ENCODE data around the gene CENPL.
"Not testable (repeated sequence)": the region's sequence is repeated elsewhere in the genome, so short reads cannot be mapped to it uniquely, and the experiment has no call there.

The CENPL gene

DNA sequence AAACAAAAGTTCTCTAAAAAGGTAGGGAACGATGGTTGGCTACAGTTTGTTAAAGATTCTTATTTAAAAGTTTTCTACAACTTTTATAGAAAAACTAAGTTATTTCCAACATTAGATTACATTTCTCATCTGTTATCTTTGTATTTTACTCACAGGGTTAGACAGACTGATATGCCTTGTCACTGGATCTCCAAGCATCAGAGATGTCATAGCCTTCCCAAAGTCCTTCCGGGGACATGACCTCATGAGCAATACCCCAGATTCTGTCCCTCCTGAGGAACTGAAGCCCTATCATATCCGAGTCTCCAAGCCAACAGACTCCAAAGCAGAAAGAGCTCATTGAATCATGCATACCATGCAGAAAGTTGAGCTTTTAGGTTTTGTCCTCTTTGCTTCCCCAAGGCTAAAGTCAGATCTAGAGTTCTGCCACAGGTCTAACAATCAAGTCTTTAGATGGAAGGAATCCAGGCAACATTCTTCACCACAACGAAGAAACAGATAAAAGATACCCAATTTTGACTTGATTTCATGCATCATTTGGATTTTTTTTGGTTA is 32.8 kb upstream of the CENPL start:
- DNase-seq (ENCODE audit: low spot score) = no peak

DNA sequence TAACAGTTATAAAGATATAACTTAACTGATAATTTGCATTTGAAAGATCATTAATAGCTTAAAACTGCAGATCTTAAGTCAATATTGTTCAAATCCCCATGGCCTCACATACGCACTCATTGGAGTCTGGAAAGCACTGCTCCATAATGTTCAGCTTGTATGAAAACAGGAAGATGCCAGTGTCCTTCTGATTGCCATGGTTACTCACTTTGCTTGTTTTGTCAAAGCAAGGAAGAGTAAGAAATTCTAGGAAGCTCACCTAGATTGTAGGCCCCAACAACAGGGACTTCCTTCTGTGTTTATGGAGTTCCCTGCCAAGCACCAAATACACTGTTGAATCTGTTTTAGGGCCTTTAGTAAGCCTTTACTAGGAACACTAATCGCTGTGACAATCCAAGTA is 32.2 kb upstream of the CENPL start:
- no peak for DNase-seq (ENCODE audit: low spot score)

DNA sequence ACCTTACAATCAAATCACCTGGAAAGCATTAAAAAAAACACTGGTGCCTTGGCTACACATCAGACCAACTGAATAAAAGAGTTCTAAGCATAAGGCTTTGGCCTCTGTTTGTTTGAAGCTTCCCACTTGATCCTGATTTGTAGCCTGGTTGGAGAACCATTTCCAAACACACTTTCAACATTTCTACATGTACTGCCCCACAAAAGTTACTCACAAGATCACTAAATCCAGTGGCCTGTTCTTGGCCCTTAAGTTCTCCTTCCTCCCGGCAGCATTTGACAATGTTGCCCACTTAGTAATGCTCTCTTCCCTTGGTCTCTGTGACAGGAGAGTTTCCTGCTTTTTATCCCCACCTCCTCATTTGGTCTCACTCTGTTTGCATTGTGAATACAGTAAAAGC is 31.3 kb upstream of the CENPL start:
- no peak for DNase-seq (ENCODE audit: low spot score)

DNA sequence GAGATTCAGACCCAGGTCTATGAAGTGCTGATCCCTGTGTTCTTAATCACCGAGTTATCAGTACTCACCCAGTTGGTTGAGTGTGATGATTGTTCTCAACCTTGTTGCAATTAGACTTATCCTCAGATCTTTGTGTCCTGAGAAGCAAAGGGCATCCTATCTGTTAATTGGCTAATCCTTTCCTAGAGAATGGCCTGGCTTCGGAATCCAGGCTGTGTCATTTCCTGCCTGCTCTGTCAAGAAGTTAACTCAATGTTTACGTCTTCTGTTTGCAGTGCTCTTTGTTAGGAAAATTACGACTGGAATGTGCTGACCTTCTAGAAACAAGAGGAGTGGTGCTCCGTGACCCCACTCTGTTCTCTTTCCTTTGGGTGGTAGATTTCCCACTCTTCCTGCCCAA is 28.4 kb upstream of the CENPL start:
- no peak for DNase-seq (ENCODE audit: low spot score)

DNA sequence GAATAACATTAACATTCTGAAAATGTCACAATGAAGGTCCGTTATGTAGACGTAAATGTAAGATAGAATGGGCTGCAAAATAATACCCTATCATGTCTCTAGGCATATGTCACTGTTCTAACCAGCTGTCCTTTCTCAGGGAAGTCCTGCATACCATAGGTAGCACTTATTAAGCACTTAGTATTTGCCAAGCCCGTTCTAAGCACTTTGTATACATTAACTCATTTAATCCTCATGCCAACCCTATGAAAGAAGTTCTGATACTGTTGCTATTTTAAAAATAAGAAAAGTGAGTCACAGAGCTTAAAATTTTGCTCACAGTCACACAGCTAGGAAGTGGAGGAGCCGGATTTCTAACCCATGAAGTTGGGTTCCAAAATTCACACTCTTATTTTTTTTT is 27.4 kb upstream of the CENPL start:
- no peak for DNase-seq (ENCODE audit: low spot score)

DNA sequence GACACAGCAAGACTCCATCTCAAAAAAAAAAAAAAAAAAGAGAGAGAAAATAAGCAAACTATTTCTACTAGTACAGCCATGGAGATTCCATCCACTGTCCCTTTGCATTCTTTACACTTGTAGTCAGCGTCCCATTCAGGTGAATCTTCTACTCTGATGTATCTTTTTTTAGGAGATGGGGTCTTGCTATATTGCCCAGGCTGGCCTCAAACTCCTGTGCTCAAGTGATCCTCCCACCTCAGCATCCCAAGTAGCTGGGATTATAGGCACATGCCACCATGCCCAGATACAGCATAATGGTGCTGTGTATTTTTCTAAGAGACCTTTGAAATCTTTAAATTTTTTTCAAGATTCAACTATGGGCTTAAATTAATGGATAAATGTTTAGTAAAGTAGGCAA is 8.1 kb upstream of the CENPL start:
- no peak for DNase-seq (ENCODE audit: low spot score)

DNA sequence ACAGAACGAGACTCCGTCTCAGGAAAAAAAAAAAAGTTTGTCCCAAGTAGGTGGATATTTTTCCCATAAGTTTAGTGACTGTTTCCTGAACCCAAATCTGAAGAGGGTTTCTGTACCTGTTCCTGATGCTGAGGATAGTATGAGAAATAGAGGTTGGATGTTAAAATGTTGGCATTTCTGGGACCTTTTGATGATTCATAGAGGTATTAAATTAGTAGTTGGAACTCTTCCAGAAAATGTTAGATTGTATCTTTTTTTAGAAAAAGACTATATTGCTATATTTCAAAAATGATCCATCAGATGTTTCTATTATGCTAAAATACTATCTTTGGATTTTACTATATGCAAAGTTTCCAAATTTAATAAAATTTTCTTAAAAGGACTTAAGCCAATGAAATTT is 2.9 kb upstream of the CENPL start:
- DNase-seq (ENCODE audit: low spot score) = no peak

DNA sequence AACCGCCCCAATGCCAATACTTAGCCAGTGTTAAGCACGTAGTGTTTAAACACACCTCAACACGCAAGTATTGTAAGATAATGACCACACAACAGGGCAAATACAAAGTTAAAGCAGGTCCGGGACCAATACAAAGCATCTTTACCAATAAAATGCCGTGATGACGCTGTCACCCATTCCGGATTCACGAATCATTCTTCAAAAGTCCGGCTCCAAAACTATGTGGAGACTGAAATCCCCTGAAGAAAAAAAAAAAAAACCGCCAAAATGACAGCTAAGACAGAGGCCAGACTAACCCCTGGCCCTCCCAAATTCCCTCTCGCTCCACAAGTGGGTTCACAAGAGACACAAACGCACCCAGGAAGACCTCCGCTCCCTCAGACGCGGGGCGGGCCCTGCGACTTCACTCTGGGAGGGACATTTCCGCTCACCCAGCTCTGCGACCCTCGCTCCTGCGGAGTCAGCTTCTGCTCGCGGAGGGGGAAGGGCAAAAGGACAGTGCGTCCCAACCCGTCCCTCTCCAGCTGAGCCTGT is 835 bp downstream of the CENPL start:
- DNase-seq (ENCODE audit: low spot score) = no peak

DNA sequence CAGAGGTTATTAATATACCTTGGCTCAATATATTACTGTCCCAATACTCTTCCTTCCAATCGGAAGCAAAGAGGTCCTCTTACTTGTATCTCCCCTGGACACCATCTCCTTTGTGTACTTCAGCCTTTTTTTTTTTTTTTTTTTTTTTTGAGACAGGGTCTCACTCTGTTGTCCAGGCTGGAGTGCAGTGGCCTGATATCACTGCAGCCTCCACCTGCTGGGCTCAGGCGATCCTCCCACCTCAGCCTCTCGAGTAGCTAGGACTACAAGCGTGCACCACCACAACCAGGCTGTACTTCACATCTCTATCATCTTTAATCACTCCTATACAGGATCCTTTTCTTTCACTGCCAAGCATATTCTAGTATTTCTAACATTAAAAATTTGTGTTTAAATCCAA is 3.0 kb downstream of the CENPL start:
- no peak for DNase-seq (ENCODE audit: low spot score)

DNA sequence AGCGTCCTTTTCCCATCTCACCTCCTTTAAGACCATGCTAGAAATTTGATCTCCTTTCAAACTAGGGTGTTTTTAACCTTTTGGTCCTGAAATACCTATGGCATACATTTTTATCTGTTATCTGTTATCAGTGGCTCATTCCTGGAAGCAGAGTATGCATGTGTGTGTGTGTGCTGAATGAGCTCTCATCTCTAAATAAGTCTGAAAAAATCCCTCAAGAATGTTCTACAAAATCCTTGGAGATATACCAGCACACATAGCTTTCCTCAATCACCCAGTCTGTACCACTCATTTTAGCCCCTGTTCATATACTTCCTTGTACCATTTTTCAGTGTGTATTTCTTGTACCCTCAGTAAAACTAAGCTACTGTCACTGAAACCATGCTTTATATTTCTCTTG is 6.2 kb downstream of the CENPL start:
- no peak for DNase-seq (ENCODE audit: low spot score)

DNA sequence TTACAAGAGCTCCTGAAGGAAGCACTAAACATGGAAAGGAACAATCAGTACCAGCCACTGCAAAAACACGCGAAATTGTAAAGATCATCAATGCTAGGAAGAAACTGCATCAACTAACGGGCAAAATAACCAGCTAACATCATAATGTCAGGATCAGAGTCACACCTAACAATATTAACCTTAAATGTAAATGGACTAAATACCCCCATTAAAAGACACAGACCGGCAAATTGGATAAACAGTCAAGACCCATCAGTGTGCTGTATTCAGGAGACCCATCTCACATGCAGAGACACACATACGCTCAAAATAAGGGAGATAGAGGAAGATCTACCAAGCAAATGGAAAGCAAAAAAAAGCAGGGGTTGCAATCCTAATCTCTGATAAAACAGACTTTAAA is 11.0 kb downstream of the CENPL start:
- DNase-seq (ENCODE audit: low spot score) = not testable (repeated sequence)

DNA sequence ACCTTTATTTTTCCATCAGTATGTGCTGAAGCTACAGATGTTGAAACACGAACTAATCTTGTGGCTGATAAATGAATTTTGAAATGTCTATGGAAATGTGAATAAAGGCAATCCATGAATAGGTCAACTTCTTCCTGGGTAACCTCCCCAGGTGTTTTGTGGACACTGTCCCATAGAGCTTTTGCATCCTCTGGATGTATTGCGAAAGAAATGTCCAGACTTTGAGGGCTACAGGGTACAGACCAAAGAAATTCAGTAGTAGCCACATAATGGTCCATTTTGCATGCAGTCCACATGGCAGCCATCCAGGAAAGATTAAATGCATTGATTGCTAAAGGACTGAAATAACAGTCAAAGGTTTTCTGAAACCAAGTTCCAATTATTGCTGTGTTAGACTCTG is 21.7 kb downstream of the CENPL start:
- DNase-seq (ENCODE audit: low spot score) = no peak

DNA sequence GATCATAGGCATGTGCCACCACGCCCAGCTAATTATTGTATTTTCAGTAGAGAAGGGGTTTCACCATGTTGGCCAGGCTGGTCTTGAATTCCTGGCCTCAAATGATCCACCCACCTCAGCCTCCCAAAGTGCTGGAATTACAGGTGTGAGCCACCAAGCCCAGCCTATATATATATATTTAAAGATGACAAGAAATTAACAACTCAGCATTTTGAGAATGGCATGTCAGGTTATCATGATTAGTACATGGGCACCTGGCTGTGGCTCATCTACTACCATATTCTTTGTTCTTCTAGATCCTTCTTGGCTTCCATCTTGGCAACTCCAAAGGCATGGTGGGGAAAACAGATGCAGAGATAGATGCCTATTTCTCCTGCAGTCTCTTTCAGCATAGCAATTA is 24.7 kb downstream of the CENPL start:
- DNase-seq (ENCODE audit: low spot score) = not testable (repeated sequence)

DNA sequence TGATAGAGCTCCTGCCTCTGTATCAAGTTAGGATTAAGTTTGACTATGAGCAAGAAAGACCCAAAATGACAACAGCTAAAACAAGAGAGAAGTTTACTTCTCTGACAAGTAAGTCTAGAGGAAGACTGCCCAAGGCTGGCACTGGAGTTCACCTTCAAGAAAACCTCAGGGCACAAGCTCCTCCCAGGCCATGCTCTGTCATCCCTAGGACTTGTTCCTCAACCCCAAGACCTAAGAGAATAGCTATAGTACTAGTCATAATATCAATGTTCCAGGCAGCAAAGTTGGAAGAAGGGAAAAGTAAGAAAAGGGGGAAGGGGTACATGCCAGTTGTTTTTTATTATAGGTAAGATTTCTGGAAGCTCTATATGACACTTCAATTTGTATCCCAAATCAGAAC is 26.6 kb downstream of the CENPL start:
- no peak for DNase-seq (ENCODE audit: low spot score)

DNA sequence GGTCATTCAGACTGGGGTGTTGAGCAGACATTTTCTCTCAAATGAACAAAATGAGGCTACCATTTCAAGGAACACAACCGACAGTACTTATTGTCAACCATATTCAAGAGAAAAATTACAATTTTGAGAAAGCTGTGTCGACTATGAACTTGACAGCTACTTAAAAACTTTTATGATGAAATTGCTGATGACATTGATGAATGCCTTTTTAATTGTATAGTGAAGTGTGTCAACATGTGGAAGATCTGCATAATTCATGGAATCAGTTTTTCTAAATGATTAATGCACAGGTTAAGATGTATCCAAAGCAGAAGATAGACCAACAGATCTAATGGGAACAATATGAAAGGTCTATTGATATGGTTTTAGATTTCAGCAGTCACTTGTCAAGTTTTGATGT is 34.8 kb downstream of the CENPL start:
- no peak for DNase-seq (ENCODE audit: low spot score)

DNA sequence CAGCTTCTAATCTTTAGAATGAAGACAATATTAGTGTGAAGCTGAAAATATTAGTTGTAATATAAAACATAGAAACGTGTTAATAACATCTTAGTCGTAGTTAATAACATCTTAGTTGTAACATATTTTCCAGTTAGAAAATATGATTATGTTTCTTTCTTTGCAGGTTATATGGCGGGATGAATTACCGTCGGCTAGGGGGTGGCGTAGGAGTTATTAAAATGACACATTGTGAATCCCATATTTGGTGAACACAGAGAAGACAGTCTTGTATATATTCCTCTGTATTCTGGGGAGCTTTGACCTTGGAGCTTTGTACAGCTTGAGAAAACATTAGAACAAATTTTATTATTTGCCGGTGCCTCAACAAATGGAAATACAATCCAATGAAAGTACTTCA is 39.7 kb downstream of the CENPL start:
- DNase-seq (ENCODE audit: low spot score) = no peak

DNA sequence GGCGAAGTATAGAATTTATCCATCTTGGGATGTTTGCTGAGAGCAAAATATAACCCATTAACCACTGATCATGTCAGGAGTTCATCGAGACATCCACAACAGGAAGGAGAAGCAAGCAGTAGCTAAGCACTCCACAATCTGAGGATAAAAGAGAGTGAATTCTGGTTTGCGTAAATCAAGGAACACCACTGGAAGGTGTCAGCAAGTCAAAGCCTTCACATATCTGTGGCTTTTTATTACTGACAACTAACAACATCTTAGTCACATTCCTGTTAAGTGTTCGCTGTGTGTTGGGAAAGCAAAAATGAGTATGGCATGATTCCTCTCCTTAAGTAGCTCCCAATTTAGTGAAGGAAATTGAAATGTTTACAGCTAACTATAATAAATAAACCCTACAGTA is 44.7 kb downstream of the CENPL start:
- no peak for DNase-seq (ENCODE audit: low spot score)

DNA sequence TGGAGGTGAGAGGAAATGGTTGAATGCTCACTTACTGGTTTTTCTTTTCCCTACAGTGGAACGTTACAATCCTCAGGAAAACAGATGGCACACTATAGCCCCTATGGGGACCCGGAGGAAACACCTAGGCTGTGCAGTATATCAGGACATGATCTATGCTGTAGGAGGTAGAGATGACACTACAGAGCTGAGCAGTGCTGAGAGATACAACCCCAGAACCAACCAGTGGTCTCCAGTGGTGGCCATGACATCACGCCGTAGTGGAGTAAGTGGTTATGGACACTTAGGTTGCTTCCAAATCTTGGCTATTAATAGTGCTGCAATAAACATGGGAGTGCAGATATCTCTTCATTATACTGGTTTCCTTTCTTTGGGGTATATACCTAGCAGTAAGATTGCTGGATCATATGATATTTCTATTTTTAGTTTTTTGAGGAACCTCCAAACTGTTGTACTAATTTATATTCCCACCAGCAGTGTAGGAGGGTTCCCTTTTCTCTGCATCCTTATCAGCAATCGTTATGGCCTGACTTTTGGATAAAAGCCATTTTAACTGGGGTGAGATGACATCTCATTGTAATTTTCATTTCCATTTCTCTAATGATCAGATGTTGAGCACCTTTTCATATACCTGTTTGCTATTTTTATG is 49.0 kb downstream of the CENPL start:
- no peak for DNase-seq (ENCODE audit: low spot score)

DNA sequence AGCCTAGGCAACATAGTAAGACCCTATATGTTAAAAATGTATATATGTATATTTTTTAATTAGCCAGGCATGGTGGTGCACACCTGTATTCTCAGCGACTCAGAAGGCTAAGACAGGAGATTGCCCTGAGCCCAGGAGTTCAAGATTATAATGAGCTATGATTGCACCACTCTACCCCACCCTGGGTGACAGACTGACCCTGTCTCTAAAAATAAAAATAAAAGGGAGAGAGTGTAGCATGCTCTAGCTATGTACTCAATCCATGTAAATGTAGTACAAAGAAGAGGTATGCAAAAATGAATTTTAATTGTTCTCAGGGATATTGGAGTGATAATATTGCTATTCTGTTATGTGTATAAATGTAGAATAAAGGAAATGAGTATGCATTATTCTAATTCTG is 53.1 kb downstream of the CENPL start:
- no peak for DNase-seq (ENCODE audit: low spot score)

DNA sequence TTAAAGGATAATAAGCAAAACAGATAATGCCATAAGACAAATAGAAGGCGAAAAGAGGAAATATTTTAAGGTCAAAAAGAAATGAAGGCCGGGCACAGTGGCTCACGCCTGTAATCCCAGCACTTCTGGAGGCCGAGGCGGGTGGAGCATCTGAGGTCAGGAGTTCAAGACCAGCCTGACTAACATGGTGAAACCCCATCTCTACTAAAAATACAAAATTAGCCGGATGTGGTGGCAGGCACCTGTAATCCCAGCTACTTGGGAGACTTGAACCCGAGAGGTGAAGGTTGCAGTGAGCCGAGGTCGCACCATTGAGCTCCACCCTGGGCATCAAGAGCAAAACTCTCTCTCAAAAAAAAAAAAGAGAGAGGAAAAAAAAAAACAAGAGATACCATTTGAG is 54.4 kb downstream of the CENPL start:
- DNase-seq (ENCODE audit: low spot score) = not testable (repeated sequence)

DNA sequence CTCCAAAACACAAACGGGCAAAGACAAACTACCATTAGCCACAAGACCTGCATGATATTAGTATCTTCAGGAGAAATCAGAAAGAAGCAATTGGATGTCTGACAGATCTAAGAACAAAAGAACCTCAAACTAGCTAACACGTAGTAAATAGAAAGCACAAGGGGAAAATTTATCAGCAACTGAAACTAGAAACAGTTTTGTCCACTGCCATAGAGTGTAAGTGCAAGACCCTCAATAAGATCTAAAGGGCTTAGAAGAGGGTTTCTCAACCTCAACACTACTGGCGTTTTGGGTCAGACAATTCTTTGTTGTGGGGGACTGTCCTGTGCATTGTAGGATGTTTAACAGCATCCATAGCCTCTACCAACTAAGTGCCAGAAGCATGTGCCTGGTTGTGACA is 55.9 kb downstream of the CENPL start:
- DNase-seq (ENCODE audit: low spot score) = no peak

DNA sequence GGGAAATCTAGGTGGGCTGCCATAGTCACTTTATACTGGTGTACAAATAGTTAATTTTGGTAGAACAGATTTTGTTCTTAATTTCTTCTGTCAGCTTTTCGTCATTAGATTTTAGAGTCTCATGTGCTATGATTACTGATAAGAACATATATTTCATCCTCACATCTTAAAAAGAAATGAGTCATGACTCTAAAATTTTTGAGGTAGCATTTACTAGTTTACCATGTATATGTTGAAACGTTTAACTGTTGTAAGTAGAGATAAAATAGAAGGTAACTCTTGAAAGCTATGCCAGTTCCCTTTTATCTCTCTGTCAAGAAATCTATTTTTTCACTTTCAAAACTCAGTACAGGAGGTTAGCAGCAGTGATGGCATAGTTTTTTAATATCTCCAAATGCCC is 56.5 kb downstream of the CENPL start:
- DNase-seq (ENCODE audit: low spot score) = no peak

DNA sequence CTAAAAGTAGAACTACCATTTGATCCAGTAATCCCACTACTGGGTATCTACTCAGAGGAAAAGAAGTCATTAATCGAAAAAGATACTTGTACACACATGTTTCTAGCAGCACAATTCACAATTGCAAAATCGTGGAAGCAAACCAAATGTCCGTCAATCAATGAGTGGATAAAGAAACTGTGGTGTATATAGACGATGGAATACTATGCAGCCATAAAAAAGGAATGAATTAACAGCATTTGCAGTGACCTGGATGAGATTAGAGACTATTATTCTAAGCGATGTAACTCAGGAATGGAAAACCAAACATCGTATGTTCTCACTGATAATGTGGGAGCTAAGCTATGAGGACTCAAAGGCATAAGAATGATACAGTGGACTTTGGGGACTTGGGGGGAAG is 60.4 kb downstream of the CENPL start:
- DNase-seq (ENCODE audit: low spot score) = not testable (repeated sequence)

DNA sequence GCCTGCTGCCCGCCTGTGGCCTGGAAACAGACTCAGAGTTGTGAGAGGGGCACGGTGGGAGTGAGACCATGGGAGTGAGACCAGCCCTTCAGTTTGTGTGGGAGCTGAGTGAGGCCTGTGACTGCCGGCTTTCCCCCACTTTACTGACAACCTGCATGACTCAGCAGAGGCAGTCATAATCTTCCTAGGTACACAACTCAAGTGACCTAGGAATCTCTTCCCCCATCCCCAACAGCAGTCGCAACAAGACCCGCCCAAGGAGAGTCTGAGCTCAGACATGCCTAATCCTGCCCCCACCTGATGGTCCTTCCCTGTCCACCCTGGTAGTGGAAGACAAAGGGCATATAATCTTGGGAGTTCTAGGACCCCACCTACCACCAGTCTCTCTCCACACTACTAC is 65.7 kb downstream of the CENPL start:
- DNase-seq (ENCODE audit: low spot score) = no peak

Data from CD4-positive, alpha-beta T cell treated with Interleukin-2 at 100 ng/mL for 4 hours (primary cell).